NCI-H1694 (cell line): Measurements from ENCODE around the gene PM20D1.

Experiments
- DNase-seq: peaks from one replicate; lab custom pipeline; 2025; lab: John Stamatoyannopoulos, UW

PM20D1 gene

DNA sequence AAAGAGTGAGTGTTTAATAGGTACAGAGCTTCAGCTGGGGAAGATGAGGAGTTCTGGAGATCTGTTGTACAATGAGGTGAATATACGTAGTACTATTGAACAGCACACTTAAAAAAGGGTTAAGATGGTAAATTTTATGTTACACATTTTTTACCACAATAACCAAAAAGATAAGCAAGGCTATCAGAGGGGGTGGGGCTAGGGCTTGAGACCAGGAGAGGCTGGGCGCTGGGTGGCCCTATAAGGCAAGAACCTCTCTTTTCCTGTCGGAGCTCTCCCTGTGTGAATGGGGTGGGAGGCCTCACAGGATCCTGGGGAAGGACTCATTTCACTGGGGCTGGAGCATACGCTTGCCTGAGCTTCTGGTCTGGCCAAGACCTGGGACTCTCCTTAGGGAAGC lies 45.9 kb downstream of the PM20D1 start:
- DNase-seq, result no peak

DNA sequence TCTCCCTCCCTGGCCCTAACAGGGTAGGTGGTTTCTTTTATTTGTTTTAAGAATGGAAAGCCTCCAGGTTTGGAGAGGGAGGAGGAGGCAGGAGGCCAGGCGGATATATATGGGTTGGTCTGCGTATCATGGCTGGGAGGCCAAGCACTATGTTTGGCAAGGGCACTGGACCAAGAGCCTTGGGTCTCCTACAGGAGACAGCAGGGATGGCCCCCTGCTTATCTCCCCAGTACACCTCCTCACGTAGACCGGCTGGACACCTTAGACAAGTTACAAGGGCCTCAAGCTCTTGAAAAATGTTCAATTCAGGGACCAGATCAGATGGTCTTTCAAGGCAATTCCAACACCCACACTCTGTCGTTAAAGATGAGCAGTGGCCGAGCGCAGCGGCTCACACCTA lies 47.9 kb downstream of the PM20D1 start:
- DNase-seq, result no peak

DNA sequence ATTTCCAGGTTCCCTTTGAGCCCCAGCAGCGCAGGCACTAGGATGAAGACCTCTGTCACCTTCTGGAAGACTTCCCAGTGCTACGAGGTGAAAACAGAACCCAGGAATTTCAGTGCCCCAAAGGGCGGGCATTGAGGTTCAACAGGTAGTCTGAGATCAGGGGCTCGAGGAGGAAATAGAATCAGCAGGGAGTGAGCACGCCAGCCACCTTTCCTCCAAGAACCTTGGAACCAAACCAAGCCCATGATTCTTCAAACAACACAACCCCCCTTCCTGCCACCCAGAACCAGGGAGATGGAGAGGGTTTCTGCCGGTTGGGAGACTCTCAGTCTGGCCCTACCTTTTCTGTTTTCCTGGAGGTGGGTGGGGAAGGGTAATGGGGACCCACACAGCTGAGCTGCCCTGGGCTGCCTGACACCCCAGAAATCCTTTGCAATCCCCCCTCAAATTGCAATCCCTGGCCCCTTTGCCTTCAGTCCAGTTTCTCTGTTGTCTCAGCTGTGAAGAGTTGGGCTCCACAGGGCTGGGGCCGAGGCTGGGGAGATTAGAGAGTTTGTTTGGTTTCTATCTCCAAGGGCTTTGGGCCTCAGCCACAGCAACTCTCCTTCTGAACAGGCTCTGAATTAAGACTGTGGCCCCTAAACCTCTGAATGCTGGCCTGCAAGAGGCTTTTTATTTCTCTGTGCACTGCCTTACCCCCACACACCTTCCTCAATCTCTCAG lies 48.8 kb downstream of the PM20D1 start:
- DNase-seq, result no peak

DNA sequence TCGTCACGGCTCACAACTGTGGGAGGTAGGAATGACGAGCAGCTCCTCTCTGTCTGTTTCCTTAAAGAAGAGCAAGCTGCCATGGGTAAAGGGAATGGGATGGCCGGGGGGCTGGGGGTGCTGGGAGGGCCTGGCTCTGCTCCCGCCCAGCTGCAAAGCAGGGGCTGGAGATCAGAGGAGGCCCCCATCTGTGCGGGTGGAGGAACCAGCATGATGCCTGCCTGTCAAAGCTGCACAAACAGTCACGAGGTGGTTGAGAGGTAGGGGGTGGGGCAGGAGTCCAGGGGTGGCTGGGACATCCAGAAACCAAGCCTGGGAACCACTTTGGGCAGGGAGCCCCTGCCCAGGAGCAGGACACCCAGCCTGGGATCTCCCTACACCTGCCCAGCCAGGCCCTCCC lies 49.5 kb downstream of the PM20D1 start:
- no peak for DNase-seq

DNA sequence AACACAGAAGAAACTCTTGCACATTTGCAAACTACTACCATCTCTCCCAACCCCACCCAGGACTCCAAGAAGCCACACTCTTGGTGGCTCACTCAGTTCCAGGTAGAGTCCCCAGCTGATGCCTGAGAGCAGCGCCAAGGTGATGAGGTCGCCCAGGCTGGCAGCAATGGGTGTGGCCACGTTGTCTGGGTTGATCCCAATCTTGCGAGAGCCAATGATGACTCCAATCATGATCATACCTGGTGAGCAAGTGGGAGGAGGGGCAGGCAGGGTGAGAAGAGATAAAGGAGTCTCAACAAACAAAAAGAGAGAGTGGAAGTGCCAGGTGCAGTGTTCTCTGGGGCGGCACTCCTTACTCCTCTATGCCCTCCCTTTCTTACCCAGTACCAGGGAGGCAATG lies 51.4 kb downstream of the PM20D1 start:
- DNase-seq, result no peak

DNA sequence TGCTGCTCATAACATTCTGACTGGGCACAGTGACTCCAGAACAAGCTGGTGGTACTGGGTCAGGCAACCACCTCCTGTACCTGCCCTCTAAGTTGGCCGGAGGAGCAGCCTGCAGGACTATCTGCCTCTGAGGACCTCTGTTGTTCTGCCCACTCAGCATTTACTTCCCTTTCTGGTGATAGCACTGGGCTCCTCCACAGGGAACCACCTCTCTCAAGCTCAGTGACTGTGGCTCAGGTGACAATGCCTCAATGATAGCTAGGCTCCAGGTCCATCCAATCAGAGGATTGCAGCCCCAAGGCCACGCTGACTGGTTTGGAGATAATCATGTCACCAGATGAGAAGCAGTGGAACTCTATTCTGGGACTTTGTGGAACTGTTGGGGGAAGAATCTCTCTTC lies 52.8 kb downstream of the PM20D1 start:
- no peak for DNase-seq

DNA sequence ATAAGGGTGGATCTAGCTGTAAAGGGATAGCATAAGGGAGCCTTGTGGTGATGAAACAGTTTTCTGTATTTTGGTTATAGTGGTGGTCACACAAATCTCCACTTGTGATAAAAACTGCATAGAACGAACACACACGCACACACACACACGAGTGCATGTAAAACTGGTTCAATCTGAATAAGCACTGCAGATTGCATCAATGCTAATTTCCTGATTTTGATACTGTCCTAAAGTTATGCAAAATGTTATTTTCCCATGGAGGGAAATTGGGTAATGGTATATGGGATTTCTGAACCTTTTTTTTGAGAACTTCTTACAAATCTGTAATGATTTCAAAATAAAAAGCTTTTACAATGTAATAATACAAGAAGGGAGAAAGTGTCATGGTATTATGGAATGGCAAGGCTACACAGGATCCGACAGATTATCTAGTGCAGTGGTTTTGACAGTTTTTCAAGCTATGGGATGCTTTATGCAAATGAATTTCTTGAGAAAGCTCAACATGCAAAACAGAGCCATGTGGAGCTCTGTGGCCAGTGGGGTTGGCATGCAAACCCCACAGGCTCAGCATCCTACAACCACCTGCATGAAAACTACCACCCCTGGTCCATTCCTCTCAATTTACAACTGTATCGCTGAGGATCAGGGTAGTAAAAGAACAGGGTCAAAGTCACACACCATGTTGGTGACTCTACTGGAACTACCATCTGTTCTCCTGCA lies 55.8 kb downstream of the PM20D1 start:
- no peak for DNase-seq

DNA sequence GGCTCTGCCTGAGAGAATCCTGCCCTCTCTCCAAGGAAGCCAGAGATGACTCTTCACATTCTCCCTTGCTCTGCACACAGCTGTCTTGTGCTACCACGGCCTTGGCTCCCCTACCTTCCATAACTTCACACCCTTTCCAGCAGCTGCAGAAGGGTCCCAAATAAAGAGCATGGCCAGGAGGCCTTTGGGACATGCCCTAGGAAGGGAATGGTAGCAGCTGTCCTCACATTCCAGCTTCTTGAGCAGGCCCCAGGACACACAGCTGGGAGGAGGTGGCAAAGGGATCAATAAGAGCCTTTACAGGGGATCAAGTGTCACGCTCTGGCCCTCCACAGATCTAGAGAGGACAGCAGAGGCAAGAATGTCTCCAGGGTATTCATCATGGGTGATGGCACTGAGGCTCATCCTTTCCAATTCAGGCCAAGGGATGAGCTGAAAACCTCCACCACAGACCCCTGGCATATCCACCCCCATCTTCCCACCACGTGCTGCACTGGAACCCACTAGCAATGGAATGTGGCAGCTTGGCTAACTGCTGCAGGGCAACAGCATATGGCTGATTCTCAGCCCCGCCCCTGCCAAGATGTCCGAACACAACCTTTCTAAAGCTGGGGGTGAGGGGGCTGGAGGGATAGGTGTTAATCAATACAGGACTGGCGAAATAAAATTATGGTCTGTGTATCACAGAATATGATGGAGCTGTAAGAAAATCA lies 56.8 kb downstream of the PM20D1 start:
- no peak for DNase-seq

DNA sequence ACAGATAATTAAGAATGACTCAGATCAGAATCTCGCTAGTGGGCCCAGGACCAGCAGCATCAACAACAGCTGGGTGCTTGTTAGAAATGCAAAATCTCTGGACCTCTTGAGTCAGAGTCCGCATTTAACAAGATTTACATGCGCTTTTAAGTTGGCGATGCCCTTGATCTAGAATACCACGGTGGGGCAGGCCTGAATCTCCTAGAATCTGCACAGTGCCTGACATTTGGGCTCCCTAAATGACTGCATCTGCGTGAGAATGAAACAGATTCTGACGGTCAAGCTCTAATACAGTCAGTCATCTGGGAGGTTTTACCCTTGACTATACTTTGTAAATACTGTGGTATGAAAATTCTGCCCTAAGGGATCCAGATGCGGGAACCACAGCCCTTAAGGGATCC lies 57.5 kb downstream of the PM20D1 start:
- DNase-seq, result no peak

DNA sequence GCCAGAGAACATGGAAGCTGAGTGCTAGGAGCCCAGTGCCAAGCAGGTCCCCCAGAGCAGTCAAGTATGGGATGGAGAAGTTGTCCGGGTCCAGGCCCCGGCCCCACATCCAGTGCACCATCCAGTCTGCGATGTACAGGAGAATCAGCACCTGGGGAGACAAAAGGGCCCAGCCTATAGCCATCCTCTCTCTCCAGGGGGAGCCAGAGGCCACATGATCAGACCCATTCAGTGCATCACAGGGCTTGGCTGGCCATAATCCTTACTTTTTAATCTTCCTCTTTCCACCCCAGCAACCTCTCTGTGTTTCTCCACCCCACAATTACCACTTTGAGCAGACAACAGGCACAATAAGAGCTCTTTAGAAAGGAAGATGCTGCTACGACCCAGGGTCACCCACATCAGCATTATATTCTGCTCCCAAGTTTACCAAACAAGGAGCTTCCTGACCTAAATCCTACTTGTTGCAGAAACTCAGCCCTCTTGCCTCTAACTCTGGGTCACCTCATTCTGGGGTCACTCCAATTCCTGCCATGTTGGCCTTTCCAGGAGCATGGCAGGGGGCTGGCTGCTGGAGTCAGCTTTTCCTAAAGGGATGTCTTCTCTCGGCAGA lies 58.3 kb downstream of the PM20D1 start:
- DNase-seq, result peak; percentile 47

DNA sequence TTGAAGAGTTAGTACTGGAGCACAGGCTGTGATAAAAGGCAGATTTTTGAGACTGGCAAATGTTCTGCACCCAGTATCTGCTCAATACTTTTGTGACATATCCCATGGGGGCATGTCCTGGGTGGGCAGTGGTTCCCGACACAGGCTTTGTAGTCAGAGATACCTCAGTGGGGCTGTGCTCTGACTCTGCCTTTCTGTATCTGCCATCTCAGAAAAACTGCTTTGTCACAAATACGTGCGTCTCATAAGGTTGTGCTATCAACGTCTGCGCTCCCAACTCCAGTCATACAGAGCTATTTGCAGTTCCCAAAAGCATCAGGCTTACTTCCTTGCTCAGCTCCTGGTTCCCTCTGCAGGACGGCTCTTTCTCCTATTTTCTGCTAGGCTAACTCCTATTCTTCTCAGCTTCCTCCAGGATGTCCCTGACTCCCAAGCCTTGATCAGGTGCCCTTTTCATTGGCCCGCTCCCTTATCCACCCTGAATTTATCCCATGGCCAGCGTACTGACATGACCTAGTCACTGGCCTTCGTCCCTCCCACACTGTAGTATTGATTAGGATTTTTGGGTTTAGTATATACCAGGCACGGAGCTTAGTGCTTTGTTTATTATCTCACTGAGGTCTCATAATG lies 62.5 kb downstream of the PM20D1 start:
- DNase-seq, result no peak

DNA sequence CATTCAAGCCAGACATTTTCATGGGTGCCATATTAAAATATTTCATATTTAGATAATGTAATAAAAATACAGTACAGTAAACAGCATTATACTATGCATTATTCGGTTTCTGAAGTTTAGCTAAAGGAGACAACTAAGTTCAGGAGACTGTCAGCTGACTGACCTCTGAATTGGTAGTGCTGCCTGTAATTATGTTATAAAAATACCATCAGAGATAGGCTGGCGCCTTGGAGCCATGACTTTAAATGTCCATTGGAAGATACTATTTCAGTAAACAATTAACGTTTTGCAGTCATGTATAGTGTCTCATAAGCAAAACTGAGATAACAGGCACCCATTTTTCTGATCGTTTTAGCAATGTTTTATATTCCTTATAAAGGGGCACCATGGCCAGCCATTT lies 63.3 kb downstream of the PM20D1 start:
- no peak for DNase-seq

DNA sequence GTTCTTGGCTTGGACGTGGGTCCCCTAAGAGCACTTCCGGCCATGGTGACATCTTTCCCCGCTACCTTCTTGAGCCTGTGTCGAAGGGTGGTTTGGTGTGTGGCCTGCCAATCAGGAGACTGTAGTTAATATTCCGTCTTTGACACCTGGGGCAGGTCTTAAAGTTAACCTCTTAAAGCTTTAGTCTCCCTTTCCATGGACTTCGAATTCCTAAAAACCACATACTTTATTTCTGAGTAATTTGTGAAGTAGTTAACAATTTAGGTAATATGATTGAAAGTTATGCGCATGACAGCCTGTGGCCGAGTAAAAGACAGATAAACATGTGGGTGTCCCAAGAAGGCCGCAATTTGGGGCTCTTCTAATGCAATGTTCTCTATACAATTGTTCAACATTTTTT lies 64.5 kb downstream of the PM20D1 start:
- no peak for DNase-seq

DNA sequence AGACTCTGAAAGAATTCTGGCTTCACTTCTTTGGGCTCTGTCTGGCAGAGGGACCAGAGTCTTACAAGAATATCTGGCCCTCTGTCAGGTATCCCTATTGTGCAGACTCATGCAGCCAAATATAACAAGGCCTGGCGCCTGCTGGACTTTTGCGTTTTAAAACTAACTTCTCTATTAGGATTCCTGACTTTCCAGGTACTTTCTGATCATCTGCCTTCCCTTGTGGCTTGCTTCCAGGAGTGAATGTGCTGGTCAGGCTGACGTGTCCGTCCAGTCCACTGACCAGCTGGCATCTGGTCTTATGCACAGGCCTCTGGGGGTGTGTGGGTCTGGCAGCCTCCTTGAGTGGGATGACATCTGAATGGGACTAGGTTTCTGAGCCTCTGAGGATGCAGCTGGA lies 66.0 kb downstream of the PM20D1 start:
- DNase-seq, result no peak

DNA sequence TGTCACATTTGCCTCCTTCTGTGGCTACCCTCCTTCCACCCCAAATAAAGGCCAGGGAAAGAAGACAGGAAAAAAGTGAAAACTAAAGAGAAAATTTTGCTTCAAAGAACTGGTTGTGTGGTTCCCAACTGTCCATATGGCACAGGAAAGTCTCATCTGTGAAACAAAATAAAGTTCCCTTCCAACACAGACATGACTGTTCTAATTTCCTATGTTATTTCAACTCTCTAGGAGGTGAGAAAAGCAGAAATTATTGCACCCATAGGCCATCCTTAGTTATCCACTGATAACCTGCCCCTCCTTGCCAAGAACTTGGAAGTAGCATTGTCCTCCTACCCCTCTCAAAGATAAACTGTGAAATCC lies 66.5 kb downstream of the PM20D1 start:
- no peak for DNase-seq

DNA sequence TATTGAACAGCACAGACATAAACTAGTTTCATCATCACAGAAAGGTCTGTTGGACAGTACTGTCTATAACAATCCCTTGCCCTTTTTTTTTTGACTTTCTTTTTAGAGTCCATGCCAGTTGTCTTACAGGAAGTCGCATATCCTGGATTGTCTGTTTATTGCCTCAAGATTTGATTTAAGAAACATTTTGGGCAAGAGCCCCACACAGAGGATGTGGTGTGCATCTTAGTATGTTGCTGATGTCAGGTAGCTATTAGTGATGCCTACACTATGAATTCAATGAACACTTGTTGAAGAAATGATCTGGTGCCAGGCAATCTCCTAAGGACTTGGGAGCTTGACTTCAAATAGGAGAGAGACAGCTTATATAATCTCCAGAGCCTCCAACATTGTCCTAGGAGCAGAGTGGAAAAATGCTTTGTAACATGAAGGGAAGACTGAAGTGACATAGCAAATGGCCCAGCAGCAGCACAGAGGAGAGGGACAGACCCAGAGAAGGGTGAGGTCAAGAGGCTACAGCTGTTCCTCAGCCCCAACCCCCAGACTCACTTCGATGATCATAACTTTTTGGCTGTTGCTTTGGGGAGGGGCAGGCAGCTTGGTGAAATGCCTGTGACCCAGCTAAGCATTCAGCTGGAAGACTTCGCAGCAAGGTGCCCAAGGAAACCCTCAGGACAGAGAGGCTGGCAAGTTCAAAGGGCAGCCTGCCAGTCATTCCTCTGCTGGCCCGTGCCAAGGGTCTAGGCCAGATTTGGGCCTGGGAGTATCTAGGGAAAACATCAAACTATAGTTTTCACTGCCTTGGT lies 67.1 kb downstream of the PM20D1 start:
- no peak for DNase-seq

DNA sequence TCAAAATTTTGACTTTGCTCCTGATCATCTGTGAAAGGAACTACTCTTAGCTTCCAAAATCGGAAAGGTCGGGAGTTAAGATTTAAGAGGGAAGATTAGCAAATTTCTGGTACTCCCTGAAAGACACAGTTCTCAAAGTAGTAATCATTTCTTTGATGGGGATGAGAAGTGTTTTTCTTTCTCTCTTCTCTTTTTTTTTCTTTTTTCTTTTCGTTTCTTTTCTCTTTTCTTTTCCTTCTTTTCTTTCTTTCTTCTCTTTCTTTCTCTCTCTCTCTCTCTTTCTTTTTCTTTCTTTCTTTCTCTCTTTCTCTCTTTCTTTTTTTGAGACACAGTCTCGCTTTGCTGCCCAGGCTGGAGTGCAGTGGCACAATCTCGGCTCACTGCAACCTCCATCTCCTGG lies 69.6 kb downstream of the PM20D1 start:
- no peak for DNase-seq
